Spleen (tissue), 7 donors: ENCODE measurements around the gene SYNE2.

Experiments used
- POLR2AphosphoS5 ChIP-seq, 3 donors: sonication (generic); formaldehyde crosslinking; IDR thresholded peaks; one replicate each; pipeline ENCODE4 v1.5.1; 2017; ENCODE audit warnings: antibody characterized with exemption in 3 of 3
- TF ChIP-seq, protein P1 (sequence below), 11 experiments: fragments of 200-600 bp in 7 of 11; fragments of 450-650 bp in 4 of 11; sonication (generic) in 4 of 11; IDR thresholded peaks in 8 of 11; conservative IDR thresholded peaks in 3 of 11; 1 replicate in 7 of 11; 2 replicates in 4 of 11; pipeline versions ENCODE4 v1.4.0 to v1.8.0; 2016 to 2021; ENCODE audit warnings: antibody characterized with exemption in 11 of 11, inconsistent platforms in 4 of 11, mild to moderate bottlenecking in 1 of 11
- donor health status: DM: no; HTN: no; CAD: no; lungs with moderate emphysema.
- donor health status: DM: no; HTN: no; CAD: no.
- donor health status: DM: no; HTN: no; CAD: no.

DNA sequence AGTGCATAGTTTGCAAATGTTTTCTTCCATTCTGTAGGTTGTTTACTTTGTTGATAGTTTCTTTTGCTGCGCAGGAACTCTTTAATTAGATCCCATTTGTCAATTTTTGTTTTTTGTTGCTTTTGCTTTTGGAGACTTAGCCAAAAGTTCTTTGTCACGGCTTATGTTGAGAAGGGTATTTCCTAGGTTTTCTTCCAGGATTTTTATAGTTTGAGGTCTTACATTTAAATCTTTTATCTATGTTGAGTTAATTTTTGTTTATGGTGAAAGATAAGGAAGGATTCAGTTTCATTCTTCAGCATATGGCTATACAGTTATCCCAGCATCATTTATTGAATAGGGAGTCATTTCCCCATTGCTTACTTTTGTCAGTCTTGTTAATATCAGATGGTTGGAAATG lies 51.9 kb downstream of the SYNE2 start:
- no peak for TF ChIP-seq POLR2AphosphoS5 (IDR thresholded peaks at IDR 0.05)
- TF ChIP-seq, protein P1, sequence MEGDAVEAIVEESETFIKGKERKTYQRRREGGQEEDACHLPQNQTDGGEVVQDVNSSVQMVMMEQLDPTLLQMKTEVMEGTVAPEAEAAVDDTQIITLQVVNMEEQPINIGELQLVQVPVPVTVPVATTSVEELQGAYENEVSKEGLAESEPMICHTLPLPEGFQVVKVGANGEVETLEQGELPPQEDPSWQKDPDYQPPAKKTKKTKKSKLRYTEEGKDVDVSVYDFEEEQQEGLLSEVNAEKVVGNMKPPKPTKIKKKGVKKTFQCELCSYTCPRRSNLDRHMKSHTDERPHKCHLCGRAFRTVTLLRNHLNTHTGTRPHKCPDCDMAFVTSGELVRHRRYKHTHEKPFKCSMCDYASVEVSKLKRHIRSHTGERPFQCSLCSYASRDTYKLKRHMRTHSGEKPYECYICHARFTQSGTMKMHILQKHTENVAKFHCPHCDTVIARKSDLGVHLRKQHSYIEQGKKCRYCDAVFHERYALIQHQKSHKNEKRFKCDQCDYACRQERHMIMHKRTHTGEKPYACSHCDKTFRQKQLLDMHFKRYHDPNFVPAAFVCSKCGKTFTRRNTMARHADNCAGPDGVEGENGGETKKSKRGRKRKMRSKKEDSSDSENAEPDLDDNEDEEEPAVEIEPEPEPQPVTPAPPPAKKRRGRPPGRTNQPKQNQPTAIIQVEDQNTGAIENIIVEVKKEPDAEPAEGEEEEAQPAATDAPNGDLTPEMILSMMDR (IDR thresholded peaks at IDR 0.05 in 8 of 11, conservative IDR thresholded peaks at IDR 0.05 in 3 of 11): no peak
